ENCODE results near the gene WSCD1. TPM values are rescaled to one million over a fixed set of nuclear protein-coding genes. Genes with fewer than 3 reads are reported as not detected.

Gene WSCD1
- total RNA-seq, 6 experiments from 2014 or later: 1.3 to 4.6 (median 1.6) TPM

DNA sequence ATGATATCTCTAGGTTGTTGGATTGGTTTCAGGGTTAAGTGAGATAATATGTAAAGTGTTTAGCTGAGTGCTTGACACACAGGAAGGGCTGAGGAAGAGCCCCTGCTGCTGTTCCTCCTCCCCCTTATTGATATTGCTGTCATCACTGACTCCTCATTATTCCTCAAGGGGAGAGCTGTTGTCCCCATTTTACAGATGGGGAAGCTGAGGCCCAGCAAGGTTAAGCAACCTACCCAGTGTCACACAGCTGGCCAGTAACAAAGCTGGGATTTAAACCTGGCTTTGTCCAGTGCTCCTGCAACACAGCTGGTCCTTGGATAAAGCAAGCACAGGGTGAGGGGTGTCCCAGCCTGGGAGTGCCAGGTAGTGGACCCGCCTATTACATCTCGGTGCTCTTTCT, 9.8 kb downstream of the WSCD1 start:
- Histone ChIP-seq H3K4me3 (no peak overlapping the region), H3K4me1 (no peaks in the 10 kb centered on the region), H3K27me3 (no peaks in the 10 kb centered on the region), H3K9me3 (no peaks in the 10 kb centered on the region), H3K27ac (no peak overlapping the region), H3K36me3 (no peaks in the 10 kb centered on the region)
- no peak for DNase-seq
- intact Hi-C loops (cut with DNase I): no loop called here
- TF ChIP-seq POLR2A (IDR thresholded peaks at IDR 0.05): no peak
- TF ChIP-seq, protein P1, sequence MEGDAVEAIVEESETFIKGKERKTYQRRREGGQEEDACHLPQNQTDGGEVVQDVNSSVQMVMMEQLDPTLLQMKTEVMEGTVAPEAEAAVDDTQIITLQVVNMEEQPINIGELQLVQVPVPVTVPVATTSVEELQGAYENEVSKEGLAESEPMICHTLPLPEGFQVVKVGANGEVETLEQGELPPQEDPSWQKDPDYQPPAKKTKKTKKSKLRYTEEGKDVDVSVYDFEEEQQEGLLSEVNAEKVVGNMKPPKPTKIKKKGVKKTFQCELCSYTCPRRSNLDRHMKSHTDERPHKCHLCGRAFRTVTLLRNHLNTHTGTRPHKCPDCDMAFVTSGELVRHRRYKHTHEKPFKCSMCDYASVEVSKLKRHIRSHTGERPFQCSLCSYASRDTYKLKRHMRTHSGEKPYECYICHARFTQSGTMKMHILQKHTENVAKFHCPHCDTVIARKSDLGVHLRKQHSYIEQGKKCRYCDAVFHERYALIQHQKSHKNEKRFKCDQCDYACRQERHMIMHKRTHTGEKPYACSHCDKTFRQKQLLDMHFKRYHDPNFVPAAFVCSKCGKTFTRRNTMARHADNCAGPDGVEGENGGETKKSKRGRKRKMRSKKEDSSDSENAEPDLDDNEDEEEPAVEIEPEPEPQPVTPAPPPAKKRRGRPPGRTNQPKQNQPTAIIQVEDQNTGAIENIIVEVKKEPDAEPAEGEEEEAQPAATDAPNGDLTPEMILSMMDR (IDR thresholded peaks at IDR 0.05): no peak
- no CpG with 5 or more reads among the region's 2 CpGs for WGBS (ENCODE audit: insufficient coverage, low coverage, low lambda C conversion rate, missing lambda C conversion rate)
- ATAC-seq: no peak

DNA sequence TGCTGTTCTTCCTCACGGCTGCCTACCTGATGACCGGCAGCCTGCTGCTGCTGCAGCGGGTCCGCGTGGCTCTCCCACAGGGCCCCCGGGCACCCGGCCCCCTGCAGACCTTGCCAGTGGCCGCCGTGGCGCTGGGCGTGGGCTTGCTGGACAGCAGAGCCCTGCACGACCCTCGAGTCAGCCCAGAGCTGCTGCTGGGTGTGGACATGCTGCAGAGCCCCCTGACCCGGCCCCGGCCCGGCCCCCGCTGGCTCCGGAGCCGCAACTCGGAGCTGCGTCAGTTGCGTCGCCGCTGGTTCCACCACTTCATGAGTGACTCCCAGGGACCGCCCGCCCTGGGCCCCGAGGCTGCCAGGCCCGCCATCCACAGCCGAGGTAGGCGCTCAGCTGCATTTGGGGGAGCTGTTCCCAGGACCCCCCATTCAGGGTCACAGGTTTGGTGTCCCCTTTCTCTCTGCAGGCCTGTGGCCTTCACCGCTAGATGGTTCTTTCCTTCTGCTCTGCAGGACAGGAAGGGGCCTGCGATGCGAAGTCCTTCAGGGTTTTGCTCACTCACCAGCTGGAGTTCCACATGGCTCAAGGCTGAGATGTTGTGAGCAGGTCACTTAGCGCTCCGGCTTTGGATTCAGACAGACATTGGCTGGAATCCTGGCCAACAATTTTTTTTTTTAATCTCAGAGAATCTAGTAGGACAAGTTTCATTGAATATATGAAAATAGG, 10.7 kb downstream of the WSCD1 start:
- no peak for DNase-seq
- TF ChIP-seq POLR2A (IDR thresholded peaks at IDR 0.05): no peak
- TF ChIP-seq, protein P1 (IDR thresholded peaks at IDR 0.05): no peak
- no peak overlapping the region for H3K4me3 ChIP-seq
- H3K36me3 ChIP-seq: no peaks in the 10 kb centered on the region
- no peak overlapping the region for H3K27ac ChIP-seq
- no peaks in the 10 kb centered on the region for H3K4me1 ChIP-seq
- H3K27me3 ChIP-seq: no peaks in the 10 kb centered on the region
- no peaks in the 10 kb centered on the region for H3K9me3 ChIP-seq
- ATAC-seq: no peak
- 86% methylated on average over 12 of the region's 35 CpGs for WGBS (ENCODE audit: insufficient coverage, low coverage, low lambda C conversion rate, missing lambda C conversion rate)
- intact Hi-C loops (cut with DNase I): no loop called here

DNA sequence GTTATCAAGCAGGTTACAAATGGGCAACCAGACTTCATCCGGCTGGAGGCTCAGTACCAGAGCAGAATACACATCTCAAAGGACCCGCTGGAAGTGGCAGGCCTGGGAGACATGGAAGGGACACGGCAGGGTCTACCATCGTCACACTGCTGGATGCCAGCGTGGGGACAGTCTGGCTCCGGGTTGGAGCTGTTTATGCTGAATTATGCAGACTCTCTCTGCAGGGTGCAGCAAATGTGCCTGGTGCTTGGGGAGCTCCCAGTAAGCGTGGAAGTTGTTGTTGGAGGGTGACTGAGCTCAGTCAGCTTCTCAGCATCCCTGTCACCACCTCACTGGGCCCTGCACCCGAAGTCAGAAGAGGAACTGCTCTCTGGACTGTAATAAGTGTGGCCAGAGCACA, 12.2 kb downstream of the WSCD1 start:
- no peak for ATAC-seq
- no peaks in the 10 kb centered on the region for H3K4me1 ChIP-seq
- H3K27me3 ChIP-seq: no peaks in the 10 kb centered on the region
- H3K27ac ChIP-seq: no peak overlapping the region
- intact Hi-C loops (cut with DNase I): no loop called here
- WGBS (ENCODE audit: insufficient coverage, low coverage, low lambda C conversion rate, missing lambda C conversion rate): 60% methylated on average over 2 of the region's 8 CpGs
- H3K36me3 ChIP-seq: no peaks in the 10 kb centered on the region
- no peak for TF ChIP-seq POLR2A (IDR thresholded peaks at IDR 0.05)
- TF ChIP-seq, protein P1 (IDR thresholded peaks at IDR 0.05): no peak
- H3K9me3 ChIP-seq: no peaks in the 10 kb centered on the region
- no peak for DNase-seq
- H3K4me3 ChIP-seq: no peak overlapping the region

DNA sequence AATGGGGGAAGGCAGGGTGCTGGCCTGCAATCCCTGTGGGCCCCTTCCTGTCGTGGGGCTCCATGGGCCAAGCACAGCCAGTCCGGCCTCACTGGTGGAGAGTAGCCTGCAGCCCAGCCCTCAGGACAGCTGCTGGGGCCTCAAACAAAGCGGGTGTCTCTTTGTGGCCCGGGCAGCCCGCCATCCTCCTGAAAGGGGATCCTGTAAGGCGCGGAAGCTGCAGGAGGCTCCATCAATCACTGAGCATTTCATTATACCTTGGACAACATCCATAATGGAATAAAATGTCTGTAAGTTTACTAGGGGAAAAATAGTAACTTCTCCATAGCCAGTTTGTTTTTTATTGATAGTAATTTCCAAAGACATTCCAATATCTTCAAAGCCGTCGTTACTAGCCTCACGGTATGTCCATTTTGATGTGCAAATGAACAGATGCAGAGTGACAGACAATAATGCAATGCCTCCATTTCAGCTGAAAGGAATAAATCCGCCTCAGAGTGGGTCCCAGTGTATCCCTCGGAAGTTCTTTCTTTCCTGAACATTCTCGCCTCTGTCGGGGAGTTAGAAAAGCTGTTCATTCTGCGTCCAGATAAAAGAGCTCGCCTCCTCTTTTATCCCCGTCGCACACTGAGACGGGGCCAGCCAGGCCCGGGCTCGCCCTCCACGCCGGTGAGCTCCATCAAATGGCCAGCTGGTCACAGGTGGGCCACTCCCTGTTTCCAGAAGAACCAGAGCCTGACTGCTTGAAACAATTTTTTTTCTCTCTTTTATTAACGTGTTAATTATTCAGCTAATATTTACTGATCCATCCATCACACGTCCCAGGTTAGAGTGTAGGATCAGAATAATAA, 14.4 kb downstream of the WSCD1 start:
- no peak for DNase-seq
- TF ChIP-seq, protein P1 (IDR thresholded peaks at IDR 0.05): no peak
- no peak for TF ChIP-seq POLR2A (IDR thresholded peaks at IDR 0.05)

More for the DNA sequence above, 14.4 kb downstream of the WSCD1 start:
- H3K4me3 ChIP-seq: no peak overlapping the region
- WGBS (ENCODE audit: insufficient coverage, low coverage, low lambda C conversion rate, missing lambda C conversion rate): 82% methylated on average over 20 of the region's 25 CpGs
- H3K36me3 ChIP-seq: no peaks in the 10 kb centered on the region
- H3K27me3 ChIP-seq: no peaks in the 10 kb centered on the region
- ATAC-seq: no peak
- H3K4me1 ChIP-seq: no peaks in the 10 kb centered on the region
- intact Hi-C loops (cut with DNase I): no loop called here
- H3K27ac ChIP-seq: no peak overlapping the region
- no peaks in the 10 kb centered on the region for H3K9me3 ChIP-seq
